Measurements from ENCODE around the gene ZSCAN25.
A peak's percentile ranks its signal among the peaks of the same experiment; 100 is the strongest.
"Not testable (repeated sequence)": the region's sequence is repeated elsewhere in the genome, so short reads cannot be mapped to it uniquely, and the experiment has no call there.

ZSCAN25 gene

GRCh38 chr7:99579956-99580777, 36.6 kb upstream of the ZSCAN25 start:
- peak; percentile 39 for DNase-seq (ENCODE audit: low read depth, low spot score)
- peak; percentile 60 for TF ChIP-seq CTCF (IDR thresholded peaks at IDR 0.05; ENCODE audit: low read depth, low read length)
- in situ Hi-C loops (cut with HindIII; ENCODE audit: low sequenced_read_pairs) = no loop called here
- H3K4me3 ChIP-seq (ENCODE audit: low read depth, low read length) = peak overlapping the region; percentile 54

GRCh38 chr7:99580778-99581332, 35.9 kb upstream of the ZSCAN25 start:
- in situ Hi-C loops (cut with HindIII; ENCODE audit: low sequenced_read_pairs); DNase-seq (ENCODE audit: low read depth, low spot score): not testable (repeated sequence)
- peak overlapping the region; percentile 54 for H3K4me3 ChIP-seq (ENCODE audit: low read depth, low read length)

- no peak overlapping the region for H3K4me3 ChIP-seq (ENCODE audit: low read depth, low read length)
- no peak for TF ChIP-seq CTCF (IDR thresholded peaks at IDR 0.05; ENCODE audit: low read depth, low read length)
- in situ Hi-C loops (cut with HindIII; ENCODE audit: low sequenced_read_pairs) = no loop called here
- DNase-seq (ENCODE audit: low read depth, low spot score) = no peak
Observed at GRCh38 chr7:99588868-99589267, 27.9 kb upstream of the ZSCAN25 start.

GRCh38 chr7:99594948-99595745, 21.6 kb upstream of the ZSCAN25 start:
- no peak overlapping the region for H3K4me3 ChIP-seq (ENCODE audit: low read depth, low read length)
- in situ Hi-C loops (cut with HindIII; ENCODE audit: low sequenced_read_pairs) = no loop called here
- DNase-seq (ENCODE audit: low read depth, low spot score) = no peak
- TF ChIP-seq CTCF (IDR thresholded peaks at IDR 0.05; ENCODE audit: low read depth, low read length) = no peak

GRCh38 chr7:99596408-99596955, 20.3 kb upstream of the ZSCAN25 start:
- in situ Hi-C loops (cut with HindIII; ENCODE audit: low sequenced_read_pairs) = no loop called here
- DNase-seq (ENCODE audit: low read depth, low spot score) = no peak
- no peak for TF ChIP-seq CTCF (IDR thresholded peaks at IDR 0.05; ENCODE audit: low read depth, low read length)
- no peak overlapping the region for H3K4me3 ChIP-seq (ENCODE audit: low read depth, low read length)

GRCh38 chr7:99597762-99598501, 18.8 kb upstream of the ZSCAN25 start, which contains the start of gene TMEM225B:
Gene TMEM225B (plus strand): TSS chr7:99598267. CDS start chr7:99604389, 6,122 bp downstream.
- in situ Hi-C loops (cut with HindIII; ENCODE audit: low sequenced_read_pairs) = no loop called here
- no peak within 1 kb of the TSS for H3K4me3 ChIP-seq (ENCODE audit: low read depth, low read length)
- DNase-seq (ENCODE audit: low read depth, low spot score) = no peak
- TF ChIP-seq CTCF (IDR thresholded peaks at IDR 0.05; ENCODE audit: low read depth, low read length) = no peak

Measured in astrocyte of the spinal cord (primary cell).